ENCODE results near the gene DZIP1. TPM values are rescaled to one million over a fixed set of nuclear protein-coding genes. Genes with fewer than 3 reads are reported as not detected.

DZIP1 gene
- total RNA-seq, 2 donors from 2014 or later = not detected

DNA sequence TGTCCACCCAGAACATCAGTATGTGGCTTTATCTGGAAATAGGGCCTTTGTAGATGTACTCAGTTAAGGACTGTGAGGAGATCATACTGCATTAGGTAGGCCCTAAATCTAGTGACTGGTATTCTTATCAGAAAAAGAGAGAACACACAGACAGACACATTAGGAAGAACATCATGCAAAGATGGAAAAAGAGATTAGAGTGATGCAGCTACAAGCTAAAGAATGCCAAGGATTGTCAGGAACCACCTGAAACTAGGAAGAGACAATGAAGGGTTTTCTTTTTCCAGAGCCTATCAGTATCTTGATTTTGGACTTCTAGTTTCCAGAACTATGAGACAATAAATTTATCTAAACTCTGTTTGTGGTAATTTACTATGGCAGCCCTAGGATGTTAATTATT is 15.0 kb upstream of the DZIP1 start:
- Mint-ChIP-seq H3K36me3 (peaks cover 3% of the 10 kb centered on the region), H3K4me3 (no peak overlapping the region), H3K4me1 (ENCODE audit: low read depth in 2 of 2) (no peaks in the 10 kb centered on the region), H3K9me3 (peaks cover 7% of the 10 kb centered on the region), H3K27ac (no peak overlapping the region), H3K27me3 (peaks cover 15 to 38% of the 10 kb centered on the region in 2 donors)
- DNase-seq (ENCODE audit: low spot score) (no peak), ATAC-seq (no peak)

DNA sequence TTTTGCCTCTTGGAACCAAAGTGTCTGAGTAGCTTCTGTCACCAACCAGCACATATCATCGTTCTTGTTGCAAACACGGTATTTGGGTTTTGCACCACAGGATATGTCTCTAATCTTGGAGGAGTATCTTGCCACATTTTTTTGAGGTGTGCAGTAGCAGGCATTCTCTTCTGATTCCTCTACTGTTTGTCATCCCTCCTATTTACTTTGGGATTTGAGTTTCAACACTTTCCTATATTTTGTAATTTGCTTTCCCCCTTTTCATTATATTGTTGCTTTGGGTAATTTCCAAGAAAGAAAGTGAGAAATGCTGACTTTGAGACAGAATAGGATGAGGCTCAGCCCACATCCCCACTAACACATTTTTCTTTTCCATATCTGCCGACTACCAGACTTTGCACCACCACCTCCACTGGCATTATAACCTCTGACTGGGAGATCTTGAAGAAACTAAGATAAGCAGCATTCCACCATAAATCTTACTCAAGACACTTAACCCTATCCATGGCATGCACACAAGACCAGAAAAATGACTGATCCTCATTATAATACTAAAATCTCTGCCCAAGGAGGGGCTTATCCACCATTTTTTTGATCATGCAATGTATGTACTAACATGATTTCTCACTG is 12.0 kb upstream of the DZIP1 start:
- no peak for DNase-seq (ENCODE audit: low spot score)
- no peaks in the 10 kb centered on the region for H3K4me1 Mint-ChIP-seq (ENCODE audit: low read depth in 2 of 2)
- H3K36me3 Mint-ChIP-seq = no peaks in the 10 kb centered on the region
- no peaks in the 10 kb centered on the region for H3K9me3 Mint-ChIP-seq
- no peak overlapping the region for H3K4me3 Mint-ChIP-seq
- no peak overlapping the region for H3K27ac Mint-ChIP-seq
- ATAC-seq = no peak
- H3K27me3 Mint-ChIP-seq = peaks cover 14 to 24% of the 10 kb centered on the region in 2 donors

DNA sequence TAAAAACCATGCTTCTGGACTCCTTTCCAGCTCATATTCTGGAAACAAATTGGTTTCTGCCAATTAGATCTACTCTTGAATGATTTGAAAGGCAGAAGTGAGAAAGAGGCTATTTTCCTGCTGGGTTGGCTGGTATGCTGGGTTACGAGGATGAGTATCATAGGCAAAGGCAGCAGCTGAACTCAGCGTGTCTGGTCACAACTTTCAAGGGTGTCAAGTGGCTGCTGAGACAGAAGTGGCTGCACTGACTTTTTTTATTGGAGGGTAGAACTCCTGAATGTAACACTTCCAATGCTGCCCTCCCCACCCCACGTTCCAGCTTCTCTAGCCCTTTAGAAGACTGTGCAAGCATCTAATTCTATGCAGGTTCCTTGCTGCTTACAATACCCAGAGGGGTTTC is 8.3 kb upstream of the DZIP1 start:
- Mint-ChIP-seq H3K27me3 (peaks cover 20 to 25% of the 10 kb centered on the region in 2 donors), H3K9me3 (no peaks in the 10 kb centered on the region), H3K36me3 (no peaks in the 10 kb centered on the region), H3K4me1 (ENCODE audit: low read depth in 2 of 2) (no peaks in the 10 kb centered on the region), H3K27ac (no peak overlapping the region), H3K4me3 (no peak overlapping the region)
- DNase-seq (ENCODE audit: low spot score) (no peak), ATAC-seq (no peak)

DNA sequence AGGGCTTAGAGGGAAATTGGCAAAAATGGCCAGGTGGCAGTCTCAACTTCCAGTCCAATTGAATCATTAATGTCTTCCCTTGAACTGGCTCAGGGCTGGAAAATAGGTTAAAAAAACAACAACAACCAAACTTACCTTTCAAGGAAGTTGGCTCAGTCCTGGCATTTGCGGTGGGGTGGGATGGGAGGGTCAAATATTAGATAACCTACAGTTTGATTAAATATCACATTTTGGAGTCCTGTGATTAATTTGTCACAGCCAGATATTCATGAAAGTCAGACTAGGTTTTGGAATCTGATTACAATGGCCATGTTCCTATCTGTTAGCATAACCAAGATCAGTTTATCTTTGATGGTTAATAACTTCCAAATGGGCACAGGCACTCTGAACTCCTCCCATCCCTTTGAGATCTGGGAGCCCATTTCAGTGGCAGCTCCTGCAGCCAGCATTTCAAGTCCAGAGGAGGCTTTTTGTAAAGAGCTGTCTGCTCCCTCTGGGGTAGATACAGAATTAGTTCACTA is 7.8 kb upstream of the DZIP1 start:
- H3K36me3 Mint-ChIP-seq = no peaks in the 10 kb centered on the region
- ATAC-seq (no peak), DNase-seq (ENCODE audit: low spot score) (no peak)
- H3K9me3 Mint-ChIP-seq = no peaks in the 10 kb centered on the region
- H3K27ac Mint-ChIP-seq = no peak overlapping the region
- H3K4me3 Mint-ChIP-seq = no peak overlapping the region
- H3K4me1 Mint-ChIP-seq (ENCODE audit: low read depth in 2 of 2) = no peaks in the 10 kb centered on the region
- peaks cover 23 to 25% of the 10 kb centered on the region in 2 donors for H3K27me3 Mint-ChIP-seq

DNA sequence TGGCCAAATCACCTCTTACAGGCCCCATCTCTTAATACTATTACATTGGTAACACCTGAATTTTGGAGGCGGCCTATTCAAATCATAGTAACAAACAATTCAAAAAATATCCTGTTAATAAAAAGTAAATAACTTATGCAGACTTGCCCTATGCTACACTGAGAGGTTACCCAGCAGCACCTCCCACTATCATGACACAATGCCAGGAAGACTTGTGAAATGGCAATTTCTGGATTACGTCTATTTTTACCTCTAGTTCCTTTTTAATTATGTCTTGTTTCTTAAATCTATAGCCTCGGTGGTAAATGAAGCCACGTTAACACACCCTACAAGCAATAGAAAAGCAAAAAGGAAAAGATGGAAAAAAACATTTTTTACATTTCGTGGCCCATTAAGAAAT is 6.2 kb upstream of the DZIP1 start:
- Mint-ChIP-seq H3K4me1 (ENCODE audit: low read depth in 2 of 2) (no peaks in the 10 kb centered on the region), H3K4me3 (no peak overlapping the region), H3K9me3 (no peaks in the 10 kb centered on the region), H3K36me3 (no peaks in the 10 kb centered on the region), H3K27me3 (peaks cover 22 to 23% of the 10 kb centered on the region in 2 donors), H3K27ac (no peak overlapping the region)
- ATAC-seq (no peak), DNase-seq (ENCODE audit: low spot score) (no peak)

DNA sequence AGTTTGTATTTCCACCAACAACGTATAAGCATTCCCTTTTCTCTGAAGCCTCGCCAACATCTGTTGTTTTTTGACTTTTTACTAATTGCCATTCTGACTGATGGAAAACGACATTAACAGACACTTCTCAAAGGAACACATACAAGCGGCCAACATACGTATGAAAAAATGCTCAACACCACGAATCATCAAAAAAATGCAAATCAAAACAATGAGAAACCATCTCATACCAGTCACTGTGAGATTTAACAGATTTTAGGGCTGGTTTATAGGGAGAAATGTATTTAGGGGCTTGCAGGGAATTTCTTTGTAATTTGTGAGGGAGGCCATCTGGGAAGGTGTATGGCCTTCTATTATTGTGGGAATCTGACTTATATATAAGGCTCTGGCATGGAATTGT is 2.8 kb upstream of the DZIP1 start:
- no peaks in the 10 kb centered on the region for H3K36me3 Mint-ChIP-seq
- no peaks in the 10 kb centered on the region for H3K9me3 Mint-ChIP-seq
- peaks cover 24 to 35% of the 10 kb centered on the region in 2 donors for H3K27me3 Mint-ChIP-seq
- ATAC-seq (no peak), DNase-seq (ENCODE audit: low spot score) (no peak)
- H3K4me1 Mint-ChIP-seq (ENCODE audit: low read depth in 2 of 2) = peaks cover 4 to 6% of the 10 kb centered on the region in 2 donors
- no peak overlapping the region for H3K4me3 Mint-ChIP-seq
- H3K27ac Mint-ChIP-seq = no peak overlapping the region

DNA sequence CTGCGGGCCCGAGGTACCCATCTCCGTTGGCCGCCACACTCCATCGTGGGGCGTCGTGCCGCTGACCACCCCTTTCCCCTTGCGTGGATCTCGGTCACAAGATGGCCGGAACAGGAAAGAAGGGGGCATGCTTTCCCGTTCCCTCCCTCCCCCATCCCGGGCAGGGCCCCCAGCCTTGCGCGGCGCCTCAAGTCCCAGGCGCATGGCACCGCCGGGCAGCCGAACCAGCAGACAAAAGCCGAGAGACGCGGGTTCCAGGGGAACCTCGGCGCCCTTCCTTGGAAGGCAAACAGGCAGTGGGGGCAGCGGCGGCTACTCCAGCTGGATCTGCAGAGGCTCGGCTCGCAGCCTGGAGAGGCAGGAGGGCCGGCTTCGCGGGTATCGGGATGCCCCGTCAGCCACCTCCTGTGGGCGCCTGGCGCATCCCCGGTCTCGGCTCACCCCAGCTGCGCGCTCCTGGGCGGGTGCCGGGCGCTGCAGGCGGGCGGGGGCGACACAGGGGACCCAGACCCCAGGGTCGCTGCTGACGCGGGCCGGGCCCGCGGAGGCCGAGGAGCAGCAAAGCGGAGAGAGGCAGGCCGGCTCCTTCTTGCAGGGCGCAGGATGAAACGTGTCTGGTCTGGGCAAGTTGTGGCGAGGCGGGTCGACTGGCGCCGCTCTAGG is 439 bp downstream of the DZIP1 start:
- Mint-ChIP-seq H3K27ac (no peak overlapping the region), H3K27me3 (peaks cover 28 to 36% of the 10 kb centered on the region in 2 donors), H3K4me3 (no peak overlapping the region), H3K36me3 (no peaks in the 10 kb centered on the region), H3K4me1 (ENCODE audit: low read depth in 2 of 2) (peaks cover 4 to 6% of the 10 kb centered on the region in 2 donors), H3K9me3 (no peaks in the 10 kb centered on the region)
- DNase-seq (ENCODE audit: low spot score) (no peak), ATAC-seq (peak; percentile 43 to 45)

DNA sequence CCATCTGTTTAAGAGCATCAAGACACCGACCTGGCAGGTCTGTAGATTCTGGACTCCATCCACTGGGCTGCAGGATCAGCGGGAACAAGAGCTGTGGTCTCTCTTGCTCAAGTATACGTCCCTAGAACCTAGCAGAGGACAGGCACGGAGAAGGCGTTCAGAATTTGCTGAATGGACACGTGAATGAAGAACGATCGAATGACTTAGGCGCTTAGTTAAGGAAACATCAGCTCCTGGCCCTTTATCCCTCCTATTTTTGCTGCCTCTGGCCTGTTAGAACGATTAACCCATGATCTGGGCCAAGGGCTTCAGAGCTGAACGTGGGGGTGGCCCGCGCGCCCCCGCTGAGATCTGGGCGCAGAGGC is 953 bp downstream of the DZIP1 start:
- H3K27ac Mint-ChIP-seq = no peak overlapping the region
- H3K4me1 Mint-ChIP-seq (ENCODE audit: low read depth in 2 of 2) = peaks cover 4 to 6% of the 10 kb centered on the region in 2 donors
- no peaks in the 10 kb centered on the region for H3K9me3 Mint-ChIP-seq
- DNase-seq (ENCODE audit: low spot score) = no peak
- H3K27me3 Mint-ChIP-seq = peaks cover 28 to 36% of the 10 kb centered on the region in 2 donors
- ATAC-seq = no peak
- no peak overlapping the region for H3K4me3 Mint-ChIP-seq
- no peaks in the 10 kb centered on the region for H3K36me3 Mint-ChIP-seq

DNA sequence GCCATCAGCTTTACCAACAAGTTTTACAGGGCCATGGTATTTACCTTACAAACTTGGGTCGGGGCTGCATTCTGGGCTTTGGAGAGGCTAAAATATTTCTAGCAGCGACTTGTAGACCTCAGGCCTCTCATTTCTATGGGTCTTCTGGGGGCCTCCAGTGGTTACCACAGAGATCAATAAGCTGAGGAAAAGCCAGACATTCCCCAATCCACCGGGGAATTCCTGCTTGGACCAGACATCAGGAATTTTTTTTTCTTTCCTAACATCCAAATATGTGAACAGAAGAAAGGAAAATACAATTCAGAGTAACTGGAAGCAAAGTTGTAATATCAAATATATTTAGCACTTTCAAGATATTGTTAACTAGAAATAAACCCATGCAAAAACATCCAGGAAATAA is 1.5 kb downstream of the DZIP1 start:
- H3K4me3 Mint-ChIP-seq = no peak overlapping the region
- H3K4me1 Mint-ChIP-seq (ENCODE audit: low read depth in 2 of 2) = peaks cover 4 to 6% of the 10 kb centered on the region in 2 donors
- DNase-seq (ENCODE audit: low spot score) (no peak), ATAC-seq (no peak)
- H3K27ac Mint-ChIP-seq = no peak overlapping the region
- H3K9me3 Mint-ChIP-seq = no peaks in the 10 kb centered on the region
- peaks cover 28 to 36% of the 10 kb centered on the region in 2 donors for H3K27me3 Mint-ChIP-seq
- no peaks in the 10 kb centered on the region for H3K36me3 Mint-ChIP-seq

DNA sequence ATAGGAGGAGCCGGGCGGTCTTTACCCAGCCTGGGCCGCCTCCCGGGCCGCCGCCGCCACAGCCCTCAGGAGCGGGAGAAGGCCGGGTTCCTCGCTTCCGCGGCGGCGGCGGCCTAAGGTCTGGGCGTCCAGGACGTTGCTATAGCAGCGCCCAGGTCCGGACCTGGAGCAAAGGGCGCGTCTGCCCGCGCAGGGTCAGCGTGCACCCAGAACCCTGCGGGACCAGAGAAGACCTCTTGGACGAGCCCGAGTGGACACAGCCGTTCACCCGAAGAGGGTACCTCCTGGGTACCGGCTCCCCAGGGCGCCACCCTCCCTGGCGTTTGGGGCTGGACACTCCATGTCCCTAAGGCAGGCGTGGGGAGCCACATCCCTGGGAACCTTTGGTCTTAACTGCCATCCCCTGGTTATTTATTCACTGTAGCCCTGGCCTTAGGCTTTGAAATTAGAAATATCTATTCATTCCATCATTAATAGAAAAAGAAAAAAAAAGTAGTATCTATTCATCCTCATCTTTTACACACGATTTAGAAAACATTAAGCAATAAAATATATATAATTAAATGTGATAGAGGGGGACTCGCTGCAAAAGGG is 2.4 kb downstream of the DZIP1 start:
- Mint-ChIP-seq H3K36me3 (no peaks in the 10 kb centered on the region), H3K9me3 (no peaks in the 10 kb centered on the region), H3K27ac (no peak overlapping the region), H3K4me1 (ENCODE audit: low read depth in 2 of 2) (peaks cover 4 to 6% of the 10 kb centered on the region in 2 donors), H3K4me3 (no peak overlapping the region), H3K27me3 (peaks cover 23 to 36% of the 10 kb centered on the region in 2 donors)
- ATAC-seq (peak; percentile 43 to 53), DNase-seq (ENCODE audit: low spot score) (no peak)

DNA sequence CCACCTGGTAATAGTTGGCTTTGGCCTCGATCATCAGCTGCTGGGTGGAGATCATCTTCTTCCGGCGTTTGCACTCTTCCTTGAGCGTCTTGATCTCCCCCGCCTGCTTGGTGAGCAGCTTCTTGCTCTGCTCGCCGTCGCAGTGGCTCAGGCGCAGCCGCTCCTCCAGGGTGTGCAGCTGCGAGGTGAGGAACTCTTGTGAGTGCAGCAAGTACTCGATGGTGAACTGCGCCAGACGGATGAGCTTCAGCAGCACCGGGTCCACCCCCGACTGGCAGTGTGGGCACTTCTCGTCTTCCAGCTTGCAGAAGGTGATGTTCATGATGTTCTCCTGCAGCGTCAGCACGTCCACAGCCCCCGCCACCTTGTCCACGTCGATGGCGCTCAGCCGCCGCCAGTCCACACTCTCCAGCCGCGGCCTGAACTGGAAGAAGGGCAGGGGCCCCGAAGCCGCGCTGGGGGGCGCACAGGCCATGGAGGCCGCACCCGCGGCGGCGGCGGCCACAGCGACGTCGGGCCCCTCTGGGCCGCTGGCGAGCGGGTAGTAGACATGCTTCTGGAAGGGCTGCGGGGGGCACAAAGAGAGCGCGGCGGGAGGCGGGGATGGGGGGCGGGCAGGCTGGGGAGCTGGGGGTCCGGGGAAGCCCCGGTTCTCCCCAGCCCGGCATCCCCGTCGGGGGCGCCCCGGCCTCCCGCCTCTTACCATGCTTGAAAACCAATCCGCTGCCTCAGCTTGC is 3.0 kb downstream of the DZIP1 start:
- ATAC-seq (no peak), DNase-seq (ENCODE audit: low spot score) (no peak)
- Mint-ChIP-seq H3K36me3 (no peaks in the 10 kb centered on the region), H3K27ac (no peak overlapping the region), H3K4me1 (ENCODE audit: low read depth in 2 of 2) (peaks cover 4 to 6% of the 10 kb centered on the region in 2 donors), H3K27me3 (peaks cover 23 to 36% of the 10 kb centered on the region in 2 donors), H3K9me3 (no peaks in the 10 kb centered on the region), H3K4me3 (no peak overlapping the region)

DNA sequence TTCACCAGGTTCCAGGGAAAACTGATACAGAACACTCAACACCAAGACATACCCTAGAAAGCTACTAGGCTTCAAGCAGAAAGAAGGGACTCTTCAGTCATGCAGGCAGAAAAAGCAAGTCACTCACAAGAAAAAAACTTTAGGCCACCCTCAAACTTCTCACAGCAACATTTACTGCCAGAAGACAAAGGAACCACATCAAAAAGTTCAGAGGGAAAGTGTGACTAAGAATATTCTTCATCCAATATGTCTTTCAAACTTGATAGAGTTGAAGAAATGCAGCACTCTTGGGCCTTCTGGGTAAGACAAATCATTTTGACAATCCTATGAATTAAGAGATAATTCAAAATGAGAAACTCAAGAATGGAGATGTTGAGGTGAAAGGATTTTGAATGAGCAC is 7.7 kb downstream of the DZIP1 start:
- no peak for ATAC-seq
- Mint-ChIP-seq H3K27ac (no peak overlapping the region), H3K4me3 (no peak overlapping the region), H3K36me3 (no peaks in the 10 kb centered on the region), H3K9me3 (no peaks in the 10 kb centered on the region), H3K4me1 (ENCODE audit: low read depth in 2 of 2) (no peaks in the 10 kb centered on the region), H3K27me3 (peaks cover 28 to 47% of the 10 kb centered on the region in 2 donors)
- no peak for DNase-seq (ENCODE audit: low spot score)

DNA sequence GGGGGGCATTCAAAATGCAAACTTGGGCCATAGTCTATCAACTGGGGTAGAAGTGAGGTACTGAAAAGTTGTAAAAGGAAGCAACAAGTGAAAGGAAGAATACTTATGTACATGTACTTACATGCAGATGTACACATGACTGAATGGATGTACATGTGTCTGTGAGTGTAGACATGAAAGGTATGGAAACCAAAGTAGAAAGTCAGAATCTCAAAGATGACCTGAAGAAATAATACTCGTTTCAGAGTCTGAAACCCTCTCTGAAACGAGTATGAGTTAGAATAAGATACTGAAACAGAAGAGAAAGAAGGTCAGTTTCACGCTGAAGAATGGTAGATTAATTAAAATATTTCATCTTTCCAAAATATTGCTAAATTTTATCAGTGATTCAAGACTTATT is 13.9 kb downstream of the DZIP1 start:
- no peak for DNase-seq (ENCODE audit: low spot score)
- no peak for ATAC-seq
- Mint-ChIP-seq H3K27me3 (peaks cover 29 to 65% of the 10 kb centered on the region in 2 donors), H3K36me3 (no peaks in the 10 kb centered on the region), H3K9me3 (no peaks in the 10 kb centered on the region), H3K4me1 (ENCODE audit: low read depth in 2 of 2) (no peaks in the 10 kb centered on the region), H3K27ac (no peak overlapping the region), H3K4me3 (no peak overlapping the region)

DNA sequence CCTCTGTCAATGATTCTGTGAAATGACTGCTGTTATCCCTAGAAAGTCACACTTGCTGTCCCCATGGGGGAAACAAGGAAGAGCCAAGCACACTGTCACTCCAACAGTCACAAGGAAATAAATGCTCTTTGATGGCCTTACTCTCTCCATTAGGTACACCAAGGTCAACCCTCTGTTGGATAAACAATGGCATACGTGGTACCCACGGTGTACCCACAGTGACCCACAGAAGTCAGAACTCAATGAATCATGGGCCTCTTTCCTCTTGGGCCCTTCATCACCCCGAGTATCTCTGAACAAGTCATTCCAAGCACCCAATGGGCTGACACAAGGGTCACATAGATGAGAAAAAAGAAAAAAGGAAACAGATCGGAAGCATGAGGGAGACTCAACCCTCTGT is 15.4 kb downstream of the DZIP1 start:
- H3K4me1 Mint-ChIP-seq (ENCODE audit: low read depth in 2 of 2) = no peaks in the 10 kb centered on the region
- ATAC-seq = peak in 1 of 2 donors; percentile 51
- H3K36me3 Mint-ChIP-seq = no peaks in the 10 kb centered on the region

More for the DNA sequence above, 15.4 kb downstream of the DZIP1 start:
- Mint-ChIP-seq H3K4me3 (no peak overlapping the region), H3K27me3 (peaks cover 31 to 63% of the 10 kb centered on the region in 2 donors), H3K9me3 (no peaks in the 10 kb centered on the region), H3K27ac (no peak overlapping the region)
- DNase-seq (ENCODE audit: low spot score) = no peak

Measured in natural killer cell treated with Interleukin-12 subunit alpha and Interleukin-12 subunit beta and Interleukin-15 and Interleukin-18, amount 100 ng/mL, for 72 hours (primary cell).